ENCODE measurements around the gene GPATCH4.

GRCh38 chr1:156592910-156593660, 8.2 kb downstream of the GPATCH4 start:
- TF ChIP-seq POLR2A (IDR thresholded peaks at IDR 0.05) (no peak), CTCF (IDR thresholded peaks at IDR 0.05 in 4 of 5, conservative IDR thresholded peaks at IDR 0.05 in 1 of 5) (no peak)

All from gastrocnemius medialis (tissue), 4 donors.